Progenitor cell of endocrine pancreas (in vitro differentiated cells): ENCODE data around the gene GLIS1. TPM values are rescaled to one million over a fixed set of nuclear protein-coding genes. Genes with fewer than 3 reads are reported as not detected.
A peak's percentile ranks its signal among the peaks of the same experiment; 100 is the strongest.

Experiments used
- DNase-seq: peaks from one replicate; pipeline ENCODE4 v3.0.0; 2021; ENCODE audit warnings: low spot score; ENCODE audit not compliant: unreplicated experiment
- H3K27ac Mint-ChIP-seq: 2 replicates; pipeline ENCODE4 v1.8.0; 2021; ENCODE audit warnings: mild to moderate bottlenecking, moderate library complexity, mixed read lengths
- H3K27me3 Mint-ChIP-seq: 2 replicates; pipeline ENCODE4 v1.8.0; 2021; ENCODE audit warnings: mixed read lengths
- H3K36me3 Mint-ChIP-seq: 2 replicates; pipeline ENCODE4 v1.8.0; 2022; ENCODE audit warnings: mixed read lengths; ENCODE audit not compliant: insufficient read depth
- H3K4me1 Mint-ChIP-seq: 2 replicates; pipeline ENCODE4 v1.8.0; 2021; ENCODE audit warnings: low read depth, mixed read lengths
- H3K4me3 Mint-ChIP-seq: 2 replicates; pipeline ENCODE4 v1.8.0; 2021; ENCODE audit warnings: low read depth, mild to moderate bottlenecking, moderate library complexity, mixed read lengths
- H3K9me3 Mint-ChIP-seq: 2 replicates; pipeline ENCODE4 v1.8.0; 2021; ENCODE audit warnings: low read depth, mixed read lengths
- total RNA-seq: library from RNA; stranded (reverse); gene quantifications from 2 replicates; pipeline ENCODE4 v1.2.1, GENCODE V29; 2021
- TF ChIP-seq, protein P1 (sequence below): fragments of 200-600 bp; sonication (generic); IDR thresholded peaks from one replicate; pipeline ENCODE4 v1.5.0; 2021; ENCODE audit warnings: antibody characterized with exemption, mild to moderate bottlenecking; ENCODE audit not compliant: unreplicated experiment

The GLIS1 gene
- total RNA-seq, 1 donor from 2014 or later = not detected

DNA sequence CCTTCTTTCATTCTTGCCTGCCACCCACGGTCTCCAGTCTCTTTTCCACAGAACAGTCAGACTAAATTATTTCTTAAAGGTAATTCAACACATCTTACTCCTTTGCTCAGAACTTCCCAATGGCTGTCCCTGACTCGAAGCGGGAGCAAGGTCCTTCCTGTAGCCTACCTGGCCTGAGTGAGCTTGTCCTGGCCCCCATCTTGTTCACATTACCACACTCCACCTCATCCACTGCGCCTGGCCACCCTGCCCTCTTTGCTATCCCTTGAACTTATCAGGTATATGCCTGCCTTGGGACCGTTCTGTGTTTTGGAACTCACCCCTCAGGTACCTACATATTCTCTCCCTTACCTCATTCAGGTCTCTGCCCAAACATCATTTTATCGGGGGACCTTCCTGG lies 13.3 kb upstream of the GLIS1 start:
- TF ChIP-seq, protein P1, sequence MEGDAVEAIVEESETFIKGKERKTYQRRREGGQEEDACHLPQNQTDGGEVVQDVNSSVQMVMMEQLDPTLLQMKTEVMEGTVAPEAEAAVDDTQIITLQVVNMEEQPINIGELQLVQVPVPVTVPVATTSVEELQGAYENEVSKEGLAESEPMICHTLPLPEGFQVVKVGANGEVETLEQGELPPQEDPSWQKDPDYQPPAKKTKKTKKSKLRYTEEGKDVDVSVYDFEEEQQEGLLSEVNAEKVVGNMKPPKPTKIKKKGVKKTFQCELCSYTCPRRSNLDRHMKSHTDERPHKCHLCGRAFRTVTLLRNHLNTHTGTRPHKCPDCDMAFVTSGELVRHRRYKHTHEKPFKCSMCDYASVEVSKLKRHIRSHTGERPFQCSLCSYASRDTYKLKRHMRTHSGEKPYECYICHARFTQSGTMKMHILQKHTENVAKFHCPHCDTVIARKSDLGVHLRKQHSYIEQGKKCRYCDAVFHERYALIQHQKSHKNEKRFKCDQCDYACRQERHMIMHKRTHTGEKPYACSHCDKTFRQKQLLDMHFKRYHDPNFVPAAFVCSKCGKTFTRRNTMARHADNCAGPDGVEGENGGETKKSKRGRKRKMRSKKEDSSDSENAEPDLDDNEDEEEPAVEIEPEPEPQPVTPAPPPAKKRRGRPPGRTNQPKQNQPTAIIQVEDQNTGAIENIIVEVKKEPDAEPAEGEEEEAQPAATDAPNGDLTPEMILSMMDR = no peak
- no peaks in the 10 kb centered on the region for H3K36me3 Mint-ChIP-seq
- H3K27ac Mint-ChIP-seq = no peak overlapping the region
- DNase-seq = no peak
- H3K27me3 Mint-ChIP-seq = peaks cover 29% of the 10 kb centered on the region
- H3K4me1 Mint-ChIP-seq = peaks cover 2% of the 10 kb centered on the region
- H3K9me3 Mint-ChIP-seq = no peaks in the 10 kb centered on the region
- H3K4me3 Mint-ChIP-seq = no peak overlapping the region

DNA sequence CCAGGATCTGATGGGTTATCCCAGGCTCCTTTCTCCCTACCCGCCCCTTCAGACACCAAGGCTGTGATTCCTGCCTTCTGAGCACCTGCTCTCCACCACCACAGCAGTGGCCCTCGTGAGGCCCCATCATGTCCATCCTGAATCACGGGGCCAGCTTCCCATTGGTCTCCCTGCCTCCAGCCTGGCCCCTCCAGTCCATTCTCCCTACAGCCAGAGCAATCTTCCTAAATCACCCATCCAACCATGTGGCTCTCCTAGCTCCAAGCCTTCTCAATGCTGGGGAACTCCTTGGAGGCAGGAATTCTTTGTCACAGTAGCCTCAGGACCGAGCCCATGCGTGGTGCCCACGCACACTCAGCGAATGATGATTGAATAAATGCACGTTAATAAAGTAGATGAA lies 8.9 kb upstream of the GLIS1 start:
- TF ChIP-seq, protein P1 = no peak
- H3K4me3 Mint-ChIP-seq = no peak overlapping the region
- H3K27me3 Mint-ChIP-seq = peaks cover 42% of the 10 kb centered on the region
- no peaks in the 10 kb centered on the region for H3K4me1 Mint-ChIP-seq
- peaks cover 5% of the 10 kb centered on the region for H3K9me3 Mint-ChIP-seq
- H3K27ac Mint-ChIP-seq = no peak overlapping the region
- no peak for DNase-seq
- no peaks in the 10 kb centered on the region for H3K36me3 Mint-ChIP-seq

DNA sequence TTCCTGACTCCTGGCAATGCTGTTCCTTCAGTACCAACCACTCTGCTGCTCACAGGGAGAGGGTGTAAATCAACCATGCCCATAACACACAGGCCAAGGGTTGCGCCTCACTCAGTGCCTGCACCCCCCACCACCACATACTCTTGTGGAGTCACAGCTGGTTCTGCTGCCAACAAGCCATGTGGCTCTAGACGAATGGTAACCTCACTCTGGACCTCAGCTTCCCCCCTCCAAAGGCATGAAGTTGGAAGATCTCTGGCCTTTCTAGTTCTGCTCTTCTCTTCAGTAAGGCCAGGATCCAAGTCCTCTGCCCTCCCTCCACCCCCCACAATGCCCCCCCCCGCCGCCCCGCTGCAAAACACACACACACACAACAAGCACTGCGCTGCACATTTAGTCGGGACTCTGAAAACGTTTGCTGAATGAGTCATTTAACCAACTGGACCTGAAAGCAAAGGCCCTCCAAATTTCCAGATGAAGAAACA lies 1.7 kb upstream of the GLIS1 start:
- Mint-ChIP-seq H3K36me3 (no peaks in the 10 kb centered on the region), H3K4me3 (no peak overlapping the region), H3K9me3 (peaks cover 8% of the 10 kb centered on the region), H3K27ac (peak overlapping the region; percentile 67), H3K4me1 (peaks cover 2% of the 10 kb centered on the region), H3K27me3 (peaks cover 56% of the 10 kb centered on the region)
- TF ChIP-seq, protein P1 = no peak
- no peak for DNase-seq

DNA sequence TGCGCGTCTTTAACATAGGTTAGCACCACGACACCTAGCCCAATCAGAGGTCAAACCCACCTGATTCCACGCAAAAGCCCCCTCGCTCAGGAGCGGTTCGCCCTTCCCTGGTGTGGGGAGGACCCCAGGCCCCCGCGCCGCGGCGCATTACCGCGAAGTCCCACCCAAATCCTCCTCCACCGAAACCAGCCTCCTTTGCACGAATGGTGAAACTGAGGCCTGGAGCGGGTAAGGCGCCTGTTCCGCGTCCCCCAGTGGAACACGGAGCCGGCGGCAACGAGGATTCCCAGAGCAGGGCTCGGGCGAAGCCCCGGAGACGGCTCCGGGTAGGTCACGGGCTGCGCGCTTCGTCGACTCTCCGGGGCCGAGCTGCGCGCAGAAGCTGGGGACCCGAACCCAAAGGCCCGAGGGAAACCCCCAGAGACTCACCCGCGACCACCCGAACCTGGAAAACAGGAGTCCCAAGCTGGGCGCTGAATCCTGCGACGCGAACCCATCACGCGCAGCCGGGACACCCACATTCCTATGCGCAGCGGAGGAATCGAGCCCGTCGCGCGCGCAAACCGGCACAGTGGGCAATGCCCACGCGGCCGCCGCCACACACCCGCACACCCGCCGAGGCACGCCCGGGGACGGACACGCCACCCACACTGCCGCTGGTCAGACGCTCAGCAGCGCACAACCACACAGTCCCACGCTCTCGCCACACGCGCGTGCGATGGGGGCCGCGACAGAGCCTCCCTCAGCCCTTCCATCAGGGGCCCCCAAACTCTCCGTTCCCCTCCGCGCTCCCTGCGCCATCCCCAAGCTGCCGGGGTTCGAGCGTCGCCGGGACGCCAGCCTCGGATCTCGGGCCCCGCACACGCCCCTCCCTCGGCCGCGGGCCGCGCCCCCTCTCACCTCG lies 507 bp downstream of the GLIS1 start:
- DNase-seq = no peak
- Mint-ChIP-seq H3K27me3 (peaks cover 77% of the 10 kb centered on the region), H3K4me1 (peaks cover 10% of the 10 kb centered on the region), H3K27ac (no peak overlapping the region), H3K4me3 (no peak overlapping the region), H3K9me3 (peaks cover 8% of the 10 kb centered on the region), H3K36me3 (no peaks in the 10 kb centered on the region)
- TF ChIP-seq, protein P1 = no peak

DNA sequence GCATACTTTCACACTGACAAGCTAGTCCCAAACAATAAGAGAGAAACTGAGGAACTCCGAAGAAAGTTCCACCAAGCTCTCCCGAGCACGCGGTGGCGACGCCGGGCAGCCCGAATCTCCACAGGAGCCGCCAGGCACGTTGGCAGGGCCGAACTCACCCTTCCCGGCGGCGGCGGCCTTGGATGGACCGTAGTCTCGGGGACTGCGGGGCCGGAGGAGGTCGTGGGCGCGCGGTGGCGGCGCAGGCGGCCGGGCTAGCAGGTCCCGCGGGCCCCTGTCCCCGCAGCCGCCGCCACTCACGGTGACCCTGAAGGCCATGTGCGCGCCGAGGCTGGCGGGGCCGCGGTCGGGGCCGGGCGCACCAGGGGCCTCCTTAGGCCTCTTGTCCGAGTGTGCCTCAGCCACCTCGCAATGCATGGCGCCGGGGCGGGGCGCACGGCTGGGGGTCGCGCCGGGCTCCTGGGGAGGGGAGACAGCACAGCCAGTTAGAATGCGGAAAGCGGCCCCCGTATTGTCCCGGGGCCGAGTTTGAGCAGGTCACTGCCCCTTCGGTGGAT lies 1.2 kb downstream of the GLIS1 start:
- Mint-ChIP-seq H3K4me3 (no peak overlapping the region), H3K9me3 (peaks cover 2% of the 10 kb centered on the region), H3K4me1 (peaks cover 10% of the 10 kb centered on the region), H3K27ac (no peak overlapping the region), H3K36me3 (no peaks in the 10 kb centered on the region), H3K27me3 (peaks cover 77% of the 10 kb centered on the region)
- TF ChIP-seq, protein P1 = no peak
- DNase-seq = peak; percentile 34
